ENCODE results near the gene FNDC8. TPM values are rescaled to one million over a fixed set of nuclear protein-coding genes. Genes with fewer than 3 reads are reported as not detected.
"Not testable (repeated sequence)": the region's sequence is repeated elsewhere in the genome, so short reads cannot be mapped to it uniquely, and the experiment has no call there.

Gene FNDC8
- total RNA-seq, 3 donors from 2014 or later: not detected

- DNase-seq (no peak), ATAC-seq (no peak)
- Histone ChIP-seq H3K4me3 (no peak overlapping the region), H3K9me3 (no peaks in the 10 kb centered on the region), H3K36me3 (ENCODE audit: low read depth) (no peaks in the 10 kb centered on the region), H3K4me1 (ENCODE audit: low read depth) (no peaks in the 10 kb centered on the region)
- no peak for TF ChIP-seq CTCF (IDR thresholded peaks at IDR 0.05)
- intact Hi-C loops (cut with DNase I, micrococcal nuclease): loop anchor here in 1 of 2 donors (10.0 kb wide), 1 partner anchor 359 kb away; the partner anchor contains the start of gene SLFN12L
Measured at GRCh38 chr17:35175638-35176415, 54.4 kb downstream of the FNDC8 start.

DNA sequence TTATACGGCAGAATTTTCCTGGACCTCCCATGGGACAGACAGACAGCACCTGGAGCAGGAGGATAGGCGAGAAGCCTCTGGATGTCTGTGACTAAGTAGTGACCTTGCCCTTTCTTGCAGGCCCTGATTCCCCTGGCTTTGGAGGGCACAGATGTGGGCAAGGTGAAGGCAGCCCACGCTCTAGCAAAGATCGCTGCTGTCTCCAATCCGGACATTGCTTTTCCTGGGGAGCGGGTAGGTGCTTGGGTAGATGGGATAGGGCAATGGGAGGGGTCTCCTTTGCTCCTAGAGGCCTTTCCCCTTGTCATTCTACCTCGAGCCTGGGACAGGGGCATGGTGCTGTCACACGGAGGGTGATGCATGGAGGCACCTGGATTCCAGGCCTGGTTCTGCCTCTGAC lies 55.5 kb downstream of the FNDC8 start:
- Histone ChIP-seq H3K36me3 (ENCODE audit: low read depth) (no peaks in the 10 kb centered on the region), H3K4me3 (no peak overlapping the region), H3K9me3 (no peaks in the 10 kb centered on the region), H3K4me1 (ENCODE audit: low read depth) (no peaks in the 10 kb centered on the region)
- intact Hi-C loops (cut with DNase I, micrococcal nuclease): loop anchor here in 1 of 2 donors (10.0 kb wide), 1 partner anchor 358 kb away; the partner anchor contains the start of gene SLFN12L
- no peak for ATAC-seq
- DNase-seq: no peak
- no peak for TF ChIP-seq CTCF (IDR thresholded peaks at IDR 0.05)

DNA sequence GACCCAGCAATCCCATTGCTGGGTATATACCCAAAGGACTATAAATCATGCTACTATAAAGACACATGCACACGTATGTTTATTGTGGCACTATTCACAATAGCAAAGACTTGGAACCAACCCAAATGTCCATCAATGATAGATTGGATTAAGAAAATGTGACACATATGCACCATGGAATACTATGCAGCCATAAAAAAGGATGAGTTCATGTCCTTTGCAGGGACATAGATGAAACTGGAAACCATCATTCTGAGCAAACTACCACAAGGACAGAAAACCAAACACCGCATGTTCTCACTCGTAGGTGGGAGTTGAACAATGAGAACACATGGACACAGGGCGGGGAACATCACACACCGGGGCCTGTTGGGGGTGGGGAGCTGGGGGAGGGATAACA lies 58.0 kb downstream of the FNDC8 start:
- not testable (repeated sequence) for H3K9me3 ChIP-seq; H3K4me3 ChIP-seq; ATAC-seq; DNase-seq; H3K36me3 ChIP-seq (ENCODE audit: low read depth); H3K4me1 ChIP-seq (ENCODE audit: low read depth)
- intact Hi-C loops (cut with DNase I, micrococcal nuclease): loop anchor here in 1 of 2 donors (10.0 kb wide), 1 partner anchor 355 kb away; the partner anchor contains the start of gene SLFN12L

Other genes with a start within 250 kb of the FNDC8 start
- 1 to 10 TPM; 1.0 to 2.7 (median 2.1) TPM for gene CCT6B, start 160.2 kb upstream of the FNDC8 start, total RNA-seq
- gene ZNF830, start 160.1 kb upstream of the FNDC8 start, total RNA-seq: 10 to 100 TPM; 10.8 to 21.6 (median 12.6) TPM
- 10 to 100 TPM; 29.4 to 48.9 (median 35.3) TPM for gene LIG3, start 141.1 kb upstream of the FNDC8 start, total RNA-seq
- 10 to 100 TPM; 45.2 to 69.1 (median 64.1) TPM for gene RFFL, start 57.9 kb upstream of the FNDC8 start, total RNA-seq
- gene RAD51D, start 1.8 kb upstream of the FNDC8 start, total RNA-seq: 10 to 100 TPM in 2 of 3 donors, 1 to 10 TPM in 1; 9.1 to 14.4 (median 11.6) TPM
- gene NLE1, start 20.7 kb downstream of the FNDC8 start, total RNA-seq: 10 to 100 TPM in 2 of 3 donors, 1 to 10 TPM in 1; 9.0 to 13.6 (median 12.1) TPM
- under 1 TPM in 1 of 3 donors, not detected in 2; 0.05 TPM for gene UNC45B, start 26.2 kb downstream of the FNDC8 start, total RNA-seq
- gene SLC35G3, start 72.8 kb downstream of the FNDC8 start, total RNA-seq: not detected
- gene SLFN5, start 121.5 kb downstream of the FNDC8 start, total RNA-seq: 10 to 100 TPM in 2 of 3 donors, 1 to 10 TPM in 1; 8.5 to 29.7 (median 11.7) TPM